B cell (primary cell): ENCODE results near the gene COQ7. TPM values are rescaled to one million over a fixed set of nuclear protein-coding genes. Genes with fewer than 3 reads are reported as not detected.

Experiments used
- ATAC-seq: fragments of 200-7000 bp; cut with Tn5 transposase; one replicate; pipeline ENCODE4 v1.10.0; 2021; ENCODE audit warnings: low read depth, mild to moderate bottlenecking, moderate number of reproducible peaks, moderate library complexity
- CTCF ChIA-PET: fragments of 350-600 bp; sonication (Branson Sonifier 250); formaldehyde crosslinking; loops from one replicate; lab custom pipeline; 2021; ENCODE audit warnings: antibody characterized with exemption, inconsistent platforms; lab: Charles Lee
- POLR2A ChIA-PET: fragments of 350-600 bp; sonication (Branson Sonifier 250); formaldehyde crosslinking; loops from one replicate; lab custom pipeline; 2021; ENCODE audit warnings: antibody characterized with exemption; lab: Charles Lee
- DNase-seq: peaks from one replicate; pipeline ENCODE4 v3.0.0; 2013
- H2AFZ ChIP-seq: 2 replicates; pipeline ENCODE4 v1.6.1; 2012; ENCODE audit warnings: mild to moderate bottlenecking, low read depth, low read length; ENCODE audit not compliant: insufficient read depth, poor library complexity, severe bottlenecking
- H3K27ac ChIP-seq, 2 donors: 1 replicate in 1 of 2; 2 replicates in 1 of 2; pipeline ENCODE4 v1.5.1; 2012 to 2013; ENCODE audit warnings: low read length in 2 of 2, mild to moderate bottlenecking in 2 of 2, moderate library complexity in 1 of 2
- H3K27me3 ChIP-seq, 4 experiments: fragments of 200-600 bp in 1 of 4; sonication (generic) in 1 of 4; replicated peaks in 1 of 4; 1 replicate in 2 of 4; 2 replicates in 2 of 4; pipeline versions ENCODE4 v1.6.1 to v1.7.0; 2013 to 2016; ENCODE audit warnings: low read length in 3 of 4, mild to moderate bottlenecking in 2 of 4, mixed read lengths in 1 of 4, moderate library complexity in 1 of 4; ENCODE audit not compliant: insufficient read depth in 4 of 4, control insufficient read depth in 3 of 4; ENCODE audit errors: control extremely low read depth in 1 of 4
- H3K36me3 ChIP-seq, 2 experiments: replicated peaks in 1 of 2; 1 replicate in 1 of 2; 2 replicates in 1 of 2; pipeline versions ENCODE4 v1.6.1 to v1.7.1; 2013; ENCODE audit warnings: low read length in 1 of 2; ENCODE audit not compliant: insufficient read depth in 2 of 2, control insufficient read depth in 1 of 2; ENCODE audit errors: control extremely low read depth in 1 of 2, extremely low read depth in 1 of 2
- H3K4me1 ChIP-seq, 2 donors: fragments of 200-600 bp in 1 of 2; sonication (generic) in 1 of 2; 1 replicate in 1 of 2; 2 replicates in 1 of 2; pipeline versions ENCODE4 v1.5.1 to v1.6.1; 2013 to 2017; ENCODE audit warnings: low read length in 2 of 2; ENCODE audit not compliant: control insufficient read depth in 2 of 2, insufficient read depth in 2 of 2
- H3K4me2 ChIP-seq: replicated peaks from 2 replicates; pipeline ENCODE3; 2012; ENCODE audit warnings: mild to moderate bottlenecking, low read depth, low read length; ENCODE audit not compliant: poor library complexity, severe bottlenecking
- H3K4me3 ChIP-seq, 5 experiments: fragments of 200-600 bp in 1 of 5; sonication (generic) in 1 of 5; 1 replicate in 3 of 5; 2 replicates in 2 of 5; pipeline versions ENCODE4 v1.5.1 to v1.7.0; 2011 to 2016; ENCODE audit warnings: low read length in 4 of 5, mild to moderate bottlenecking in 4 of 5, low read depth in 2 of 5, control low read depth in 1 of 5, moderate library complexity in 1 of 5; ENCODE audit not compliant: insufficient read depth in 1 of 5; ENCODE audit errors: control extremely low read depth in 1 of 5, extremely low read depth in 1 of 5
- H3K79me2 ChIP-seq: fragments of 200-600 bp; sonication (generic); one replicate; pipeline ENCODE4 v1.6.0; 2016; ENCODE audit warnings: low read length; ENCODE audit not compliant: control insufficient read depth, insufficient read depth
- H3K9ac ChIP-seq: fragments of 200-600 bp; sonication (generic); 2 replicates; pipeline ENCODE4 v1.6.1; 2017; ENCODE audit warnings: mild to moderate bottlenecking, low read length, moderate library complexity
- H3K9me3 ChIP-seq, 3 donors: one replicate each; pipeline versions ENCODE4 v1.6.1 to v1.7.1; 2013; ENCODE audit warnings: low read length in 2 of 3; ENCODE audit not compliant: control insufficient read depth in 2 of 3, insufficient read depth in 1 of 3; ENCODE audit errors: control extremely low read depth in 1 of 3
- H4K20me1 ChIP-seq: 2 replicates; pipeline ENCODE4 v1.6.0; 2012; ENCODE audit warnings: mild to moderate bottlenecking, low read length; ENCODE audit not compliant: insufficient read depth, control insufficient read depth, poor library complexity, severe bottlenecking
- H3K27ac Mint-ChIP-seq: one replicate; pipeline ENCODE4 v1.8.0; 2021; ENCODE audit warnings: mixed read lengths
- H3K27me3 Mint-ChIP-seq: one replicate; pipeline ENCODE4 v1.8.0; 2021; ENCODE audit warnings: mixed read lengths
- H3K4me1 Mint-ChIP-seq: one replicate; pipeline ENCODE4 v1.8.0; 2021; ENCODE audit warnings: mixed read lengths
- H3K4me3 Mint-ChIP-seq: one replicate; pipeline ENCODE4 v1.8.0; 2021; ENCODE audit warnings: mixed read lengths
- H3K9me3 Mint-ChIP-seq: one replicate; pipeline ENCODE4 v1.8.0; 2022; ENCODE audit warnings: mixed read lengths; ENCODE audit not compliant: insufficient read depth
- EZH2 ChIP-seq: IDR thresholded peaks from 2 replicates; pipeline ENCODE4 v1.6.1; 2012; ENCODE audit warnings: borderline replicate concordance, low read depth, mild to moderate bottlenecking, moderate library complexity, low read length; ENCODE audit not compliant: insufficient read depth, poor library complexity, severe bottlenecking
- WGBS: methylation state at CpG from one replicate; pipeline ENCODE4 v1.1.5; 2013; ENCODE audit warnings: missing lambda C conversion rate; ENCODE audit not compliant: insufficient coverage; 5-methylcytosine and 5-hydroxymethylcytosine counted together
- intact Hi-C: fragments of 100-400 bp; cut with micrococcal nuclease; formaldehyde crosslinking; loops from one replicate; pipeline ENCODE4 v1.10.0; 2022
- polyA plus RNA-seq: library from polyadenylated mRNA; depleted of rRNA; stranded (reverse); fragments of >200 nt; gene quantifications from 2 replicates; pipeline ENCODE4 v1.2.3, GENCODE V29; 2012
- total RNA-seq, 2 donors: library from RNA; stranded (reverse); fragments of 120-200 nt in 1 of 2; gene quantifications; 1 replicate in 1 of 2; 2 replicates in 1 of 2; pipeline versions ENCODE4 v1.2.3 to v1.2.4, GENCODE V29; 2013 to 2022
- TF ChIP-seq, protein P1 (sequence below): fragments of 200-600 bp; IDR thresholded peaks from one replicate; pipeline ENCODE4 v1.8.0; 2022; ENCODE audit warnings: antibody characterized with exemption, mild to moderate bottlenecking

The COQ7 gene
- total and polyA plus RNA-seq, 2 donors (not counting 1 experiment from before 2014, with no cell fraction given): 8.1 to 19.4 TPM

DNA sequence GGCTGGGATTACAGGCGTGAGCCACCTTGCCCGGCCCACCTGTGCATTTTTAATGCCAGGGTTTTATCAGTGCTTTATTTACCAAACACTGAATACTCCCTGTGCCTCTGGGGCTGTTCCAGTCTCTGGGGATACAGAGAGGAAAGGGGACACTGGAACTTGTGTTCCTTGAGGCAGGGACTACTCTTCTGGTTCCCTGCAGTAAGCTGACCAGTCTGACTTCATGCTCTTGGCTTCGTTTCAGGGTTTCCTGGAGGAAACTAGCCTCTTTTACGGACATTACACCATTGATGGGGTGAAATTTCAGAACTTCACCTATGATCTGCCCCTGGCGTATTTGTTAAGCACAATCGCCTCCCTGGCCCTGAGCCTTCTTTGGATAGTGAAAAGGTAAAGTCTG lies 37.4 kb upstream of the COQ7 start:
- intact Hi-C loops: no loop called here
- DNase-seq: no peak
- H3K27me3 ChIP-seq: peaks cover 0 to 2% (median 0%) of the 10 kb centered on the region in 4 experiments
- ATAC-seq: no peak
- Mint-ChIP-seq H3K27ac (no peak overlapping the region), H3K9me3 (no peaks in the 10 kb centered on the region), H3K4me1 (no peaks in the 10 kb centered on the region), H3K4me3 (no peak overlapping the region), H3K27me3 (peaks cover 4% of the 10 kb centered on the region)
- ChIA-PET POLR2A (no interaction called here), CTCF (no interaction called here)
- no peak for TF ChIP-seq EZH2
- TF ChIP-seq, protein P1, sequence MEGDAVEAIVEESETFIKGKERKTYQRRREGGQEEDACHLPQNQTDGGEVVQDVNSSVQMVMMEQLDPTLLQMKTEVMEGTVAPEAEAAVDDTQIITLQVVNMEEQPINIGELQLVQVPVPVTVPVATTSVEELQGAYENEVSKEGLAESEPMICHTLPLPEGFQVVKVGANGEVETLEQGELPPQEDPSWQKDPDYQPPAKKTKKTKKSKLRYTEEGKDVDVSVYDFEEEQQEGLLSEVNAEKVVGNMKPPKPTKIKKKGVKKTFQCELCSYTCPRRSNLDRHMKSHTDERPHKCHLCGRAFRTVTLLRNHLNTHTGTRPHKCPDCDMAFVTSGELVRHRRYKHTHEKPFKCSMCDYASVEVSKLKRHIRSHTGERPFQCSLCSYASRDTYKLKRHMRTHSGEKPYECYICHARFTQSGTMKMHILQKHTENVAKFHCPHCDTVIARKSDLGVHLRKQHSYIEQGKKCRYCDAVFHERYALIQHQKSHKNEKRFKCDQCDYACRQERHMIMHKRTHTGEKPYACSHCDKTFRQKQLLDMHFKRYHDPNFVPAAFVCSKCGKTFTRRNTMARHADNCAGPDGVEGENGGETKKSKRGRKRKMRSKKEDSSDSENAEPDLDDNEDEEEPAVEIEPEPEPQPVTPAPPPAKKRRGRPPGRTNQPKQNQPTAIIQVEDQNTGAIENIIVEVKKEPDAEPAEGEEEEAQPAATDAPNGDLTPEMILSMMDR: no peak
- no peaks in the 10 kb centered on the region for H3K36me3 ChIP-seq
- no peaks in the 10 kb centered on the region for H3K9me3 ChIP-seq
- no peaks in the 10 kb centered on the region for H3K4me1 ChIP-seq
- H3K4me2 ChIP-seq: no peak overlapping the region
- 83% methylated on average over 2 of the region's 6 CpGs for WGBS
- no peak overlapping the region for H2AFZ ChIP-seq
- H4K20me1 ChIP-seq: no peaks in the 10 kb centered on the region
- no peak overlapping the region for H3K27ac ChIP-seq
- no peak overlapping the region for H3K9ac ChIP-seq
- H3K4me3 ChIP-seq: no peak overlapping the region
- no peaks in the 10 kb centered on the region for H3K79me2 ChIP-seq

- no peak for DNase-seq
- no peak for ATAC-seq
- Histone ChIP-seq H3K27ac (no peak overlapping the region), H3K9me3 (peaks cover 0 to 6% (median 0%) of the 10 kb centered on the region in 3 donors), H3K4me1 (no peaks in the 10 kb centered on the region), H4K20me1 (no peaks in the 10 kb centered on the region), H3K9ac (no peak overlapping the region), H3K27me3 (peaks cover 0 to 2% (median 0%) of the 10 kb centered on the region in 4 experiments), H3K36me3 (no peaks in the 10 kb centered on the region), H3K79me2 (no peaks in the 10 kb centered on the region), H3K4me2 (no peak overlapping the region), H2AFZ (no peak overlapping the region), H3K4me3 (no peak overlapping the region)
- WGBS: 90% methylated on average over 1 of the region's 4 CpGs
- peaks cover 3% of the 10 kb centered on the region for H3K9me3 Mint-ChIP-seq
- TF ChIP-seq, protein P1: no peak
- no peak overlapping the region for H3K27ac Mint-ChIP-seq
- CTCF ChIA-PET: interaction anchor here (0.5 kb wide), 1 partner anchor 150 kb away, joined by 3 read pairs; no protein-coding TSS in a partner anchor
- H3K27me3 Mint-ChIP-seq: peaks cover 4% of the 10 kb centered on the region
- intact Hi-C loops: no loop called here
- H3K4me3 Mint-ChIP-seq: no peak overlapping the region
- POLR2A ChIA-PET: no interaction called here
- no peaks in the 10 kb centered on the region for H3K4me1 Mint-ChIP-seq
Observed at GRCh38 chr16:19031738-19032137, 35.7 kb upstream of the COQ7 start.
